PC-3 (cell line): ENCODE data around the gene LBHD1. TPM values are rescaled to one million over a fixed set of nuclear protein-coding genes. Genes with fewer than 3 reads are reported as not detected.

ENCODE experiments used
- ATAC-seq: fragments of 200-7000 bp; cut with Tn5 transposase; 2 replicates; pipeline ENCODE4 v1.9.1; 2020; ENCODE audit warnings: mild to moderate bottlenecking, moderate library complexity
- BruUV-seq: library from RNA; stranded (reverse); fragments of 400-500 nt; replicated peaks from 2 replicates; lab custom pipeline; 2021; lab: Mats Ljungman, UMichigan
- CTCF ChIA-PET: fragments of 300-600 bp; sonication (Branson Sonifier 250); formaldehyde crosslinking; loops from one replicate; lab custom pipeline; 2022; ENCODE audit warnings: antibody characterized with exemption; lab: Charles Lee
- POLR2A ChIA-PET: fragments of 300-600 bp; sonication (Branson Sonifier 250); formaldehyde crosslinking; loops from one replicate; lab custom pipeline; 2022; ENCODE audit warnings: antibody characterized with exemption; ENCODE audit not compliant: unreplicated experiment; lab: Charles Lee
- DNase-seq: peaks from one replicate; pipeline ENCODE4 v3.0.0-alpha.2; 2015
- H2AFZ ChIP-seq: fragments of 300-600 bp; sonication (generic); 2 replicates; pipeline ENCODE4 v1.6.0; 2016; ENCODE audit warnings: antibody characterized with exemption, low read length
- H3F3A ChIP-seq: fragments of 300-600 bp; sonication (generic); one replicate; pipeline ENCODE4 v1.6.0; 2017; ENCODE audit warnings: antibody characterized with exemption, low read length, control low read depth, mild to moderate bottlenecking; ENCODE audit not compliant: unreplicated experiment
- H3K27ac ChIP-seq: fragments of 300-600 bp; sonication (generic); 2 replicates; pipeline ENCODE4 v1.5.1; 2016; ENCODE audit warnings: mild to moderate bottlenecking, low read length
- H3K27me3 ChIP-seq: fragments of 300-600 bp; sonication (generic); 2 replicates; pipeline ENCODE4 v1.6.1; 2016; ENCODE audit warnings: low read length, mixed read lengths
- H3K36me3 ChIP-seq: fragments of 300-600 bp; sonication (generic); 2 replicates; pipeline ENCODE4 v1.6.1; 2016; ENCODE audit warnings: low read depth, mixed run types, low read length, mixed read lengths
- H3K4me1 ChIP-seq: fragments of 300-600 bp; sonication (generic); 2 replicates; pipeline ENCODE4 v1.5.1; 2016; ENCODE audit warnings: low read length; ENCODE audit not compliant: insufficient read depth
- H3K4me2 ChIP-seq: fragments of 300-600 bp; sonication (generic); 2 replicates; pipeline ENCODE4 v1.6.0; 2016; ENCODE audit warnings: low read length
- H3K4me3 ChIP-seq: fragments of 300-600 bp; sonication (generic); 2 replicates; pipeline ENCODE4 v1.5.1; 2016; ENCODE audit warnings: mild to moderate bottlenecking, low read length, mixed read lengths
- H3K79me2 ChIP-seq: fragments of 300-600 bp; sonication (generic); 2 replicates; pipeline ENCODE4 v1.6.1; 2017; ENCODE audit warnings: low read length, mixed read lengths
- H3K9ac ChIP-seq: fragments of 300-600 bp; sonication (generic); 2 replicates; pipeline ENCODE4 v1.6.0; 2016; ENCODE audit warnings: mild to moderate bottlenecking, low read length
- H3K9me2 ChIP-seq: fragments of 300-600 bp; sonication (generic); replicated peaks from 2 replicates; pipeline ENCODE4 v1.6.1; 2016; ENCODE audit warnings: mixed run types, low read length, mixed read lengths
- H3K9me3 ChIP-seq: fragments of 300-600 bp; sonication (generic); 2 replicates; pipeline ENCODE4 v1.6.1; 2016; ENCODE audit warnings: low read length, mixed read lengths
- H4K20me1 ChIP-seq: fragments of 300-600 bp; sonication (generic); 2 replicates; pipeline ENCODE4 v1.6.1; 2016; ENCODE audit warnings: low read length, mixed read lengths
- EZH2 ChIP-seq: fragments of 300-600 bp; sonication (generic); IDR thresholded peaks from one replicate; pipeline ENCODE4 v1.6.1; 2017; ENCODE audit warnings: antibody characterized with exemption, mild to moderate bottlenecking, low read length; ENCODE audit not compliant: unreplicated experiment
- EZH2phosphoT487 ChIP-seq: fragments of 300-600 bp; sonication (generic); IDR thresholded peaks from 2 replicates; pipeline ENCODE4 v1.6.1; 2018; ENCODE audit warnings: mild to moderate bottlenecking, antibody characterized with exemption, low read length, borderline replicate concordance
- intact Hi-C: fragments of 100-400 bp; cut with micrococcal nuclease; formaldehyde crosslinking; loops from 2 replicates; pipeline ENCODE4 v1.9.0; 2023
- total RNA-seq: library from RNA; depleted of rRNA; stranded (reverse); fragments of >200 nt; gene quantifications from 2 replicates; pipeline ENCODE4 v1.2.3, GENCODE V29; 2014
- TF ChIP-seq, protein P1 (sequence below): fragments of 300-600 bp; sonication (generic); conservative IDR thresholded peaks from 2 replicates; pipeline ENCODE4 v1.5.1; 2017; ENCODE audit warnings: antibody characterized with exemption, low read depth, mild to moderate bottlenecking, low read length

Gene LBHD1
- total RNA-seq, 1 experiment from 2014 or later, result 9.7 TPM

DNA sequence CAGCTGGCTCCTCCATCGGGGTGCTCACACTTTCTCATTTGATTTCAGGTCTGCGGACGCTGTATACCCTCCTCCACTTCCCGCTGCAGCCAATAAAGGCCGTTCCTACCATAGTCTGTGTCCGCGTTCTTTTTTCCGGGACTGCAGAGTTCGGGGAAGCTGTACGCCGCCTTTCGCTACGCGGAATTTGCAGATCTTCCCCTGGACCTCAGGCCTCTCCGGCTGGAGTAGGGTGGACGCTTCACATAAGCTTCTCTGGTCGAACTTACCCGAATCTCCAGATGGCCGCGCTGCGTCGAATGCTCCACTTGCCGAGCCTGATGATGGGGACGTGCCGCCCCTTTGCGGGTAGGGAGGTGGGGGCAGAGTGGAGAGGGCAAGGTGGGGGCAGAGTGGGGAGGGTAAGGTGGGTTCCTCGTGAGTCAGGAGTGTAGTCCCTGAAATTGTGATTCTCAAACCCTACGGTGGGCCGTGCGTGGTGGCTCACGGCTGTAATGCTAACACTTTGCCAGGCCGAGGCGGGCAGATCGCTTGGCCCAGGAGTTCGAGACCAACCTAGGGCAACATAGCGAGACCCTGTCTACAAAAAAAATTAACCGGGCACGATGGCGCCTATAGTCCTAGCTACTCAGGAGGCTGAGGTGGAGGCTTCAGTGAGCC is 6.3 kb downstream of the LBHD1 start:
- CTCF ChIA-PET, result interaction anchor here (1.1 to 1.7 kb wide), 3 partner anchors 15 to 54 kb away, joined by 3 to 6 read pairs (median 6); partner anchors contain the start of gene B3GAT3

DNA sequence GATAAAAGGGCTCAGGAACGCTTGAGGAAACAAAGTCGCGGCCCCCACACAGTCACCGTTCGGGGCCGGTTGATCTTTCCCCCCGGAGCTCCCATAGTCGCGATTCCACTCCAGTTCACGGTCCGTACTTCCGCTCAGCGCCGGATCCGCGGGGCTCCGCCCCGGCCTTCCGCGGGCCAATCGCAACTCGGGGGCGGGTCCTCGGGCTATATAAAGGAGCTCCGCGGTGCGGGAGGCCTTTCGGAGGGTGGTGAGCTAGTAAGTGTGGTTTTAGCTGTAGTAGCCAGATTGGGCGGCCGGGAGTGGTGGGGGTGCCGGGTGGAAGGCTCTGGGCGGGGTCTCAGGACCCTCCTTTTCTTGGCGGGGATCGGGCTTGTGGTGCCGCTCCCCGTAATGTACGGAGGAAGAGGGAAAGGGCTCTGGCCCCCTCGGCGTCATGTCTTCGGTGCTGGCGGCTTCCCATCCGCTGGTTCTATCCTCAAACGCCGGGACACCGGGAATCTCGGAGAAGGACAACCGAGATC is 6.9 kb downstream of the LBHD1 start, which contains the start of the genes C11orf98 and CSKMT:
C11orf98 (minus strand) TSS at position 136 of the 524 bp plus-strand sequence; CDS start at position 95, 41 bp downstream.
CSKMT (plus strand) TSS at position 238 of the 524 bp plus-strand sequence. CDS start 568 bp downstream, outside the sequence.
- DNase-seq, result peak; percentile 98
- Histone ChIP-seq H3K9ac (peak within 1 kb of the TSS; percentile 92), H3K27me3 (no peaks in the 10 kb centered on the region), H3K36me3 (peaks cover 16% of the 10 kb centered on the region), H3K4me3 (peak within 1 kb of the TSS; percentile 98), H3K4me2 (peak within 1 kb of the TSS; percentile 93), H2AFZ (peak within 1 kb of the TSS; percentile 97), H3K79me2 (peaks cover 59% of the 10 kb centered on the region), H3K9me3 (no peaks in the 10 kb centered on the region), H3K27ac (peak within 1 kb of the TSS; percentile 36), H4K20me1 (peaks cover 14% of the 10 kb centered on the region; the same call in 1 of the 2 replicates), H3K4me1 (peaks cover 26% of the 10 kb centered on the region), H3K9me2 (no peaks in the 10 kb centered on the region), H3F3A (peaks cover 13% of the 10 kb centered on the region)
- POLR2A ChIA-PET, result interaction anchor here (0.6 to 2.1 kb wide), 19 partner anchors 9 to 1581 kb away, joined by 3 to 22 read pairs (median 5); partner anchors contain the start of genes EEF1G, HNRNPUL2, INTS5 and MTA2
- peak; percentile 87 for ATAC-seq
- CTCF ChIA-PET, result interaction anchor here (0.5 to 1.7 kb wide), 4 partner anchors 10 to 53 kb away, joined by 3 to 8 read pairs (median 6); partner anchors contain the start of gene B3GAT3
- TSS peak; percentile 91 for BruUV-seq
- no peak for TF ChIP-seq EZH2
- TF ChIP-seq, protein P1, sequence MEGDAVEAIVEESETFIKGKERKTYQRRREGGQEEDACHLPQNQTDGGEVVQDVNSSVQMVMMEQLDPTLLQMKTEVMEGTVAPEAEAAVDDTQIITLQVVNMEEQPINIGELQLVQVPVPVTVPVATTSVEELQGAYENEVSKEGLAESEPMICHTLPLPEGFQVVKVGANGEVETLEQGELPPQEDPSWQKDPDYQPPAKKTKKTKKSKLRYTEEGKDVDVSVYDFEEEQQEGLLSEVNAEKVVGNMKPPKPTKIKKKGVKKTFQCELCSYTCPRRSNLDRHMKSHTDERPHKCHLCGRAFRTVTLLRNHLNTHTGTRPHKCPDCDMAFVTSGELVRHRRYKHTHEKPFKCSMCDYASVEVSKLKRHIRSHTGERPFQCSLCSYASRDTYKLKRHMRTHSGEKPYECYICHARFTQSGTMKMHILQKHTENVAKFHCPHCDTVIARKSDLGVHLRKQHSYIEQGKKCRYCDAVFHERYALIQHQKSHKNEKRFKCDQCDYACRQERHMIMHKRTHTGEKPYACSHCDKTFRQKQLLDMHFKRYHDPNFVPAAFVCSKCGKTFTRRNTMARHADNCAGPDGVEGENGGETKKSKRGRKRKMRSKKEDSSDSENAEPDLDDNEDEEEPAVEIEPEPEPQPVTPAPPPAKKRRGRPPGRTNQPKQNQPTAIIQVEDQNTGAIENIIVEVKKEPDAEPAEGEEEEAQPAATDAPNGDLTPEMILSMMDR, result no peak
- TF ChIP-seq EZH2phosphoT487, result no peak
- intact Hi-C loops, result no loop called here

More for the DNA sequence above, 6.3 kb downstream of the LBHD1 start:
- Histone ChIP-seq H3K4me2 (peak overlapping the region; percentile 93), H2AFZ (no peak overlapping the region), H3K9me2 (no peaks in the 10 kb centered on the region), H3K36me3 (peaks cover 16% of the 10 kb centered on the region), H3K9me3 (no peaks in the 10 kb centered on the region), H3K27ac (peak overlapping the region; percentile 30), H3K4me1 (peaks cover 32% of the 10 kb centered on the region), H4K20me1 (peaks cover 14% of the 10 kb centered on the region; the same call in 1 of the 2 replicates), H3K27me3 (no peaks in the 10 kb centered on the region), H3F3A (peaks cover 13% of the 10 kb centered on the region), H3K4me3 (peak overlapping the region; percentile 98), H3K9ac (peak overlapping the region; percentile 92), H3K79me2 (peaks cover 65% of the 10 kb centered on the region)
- no TSS peak for BruUV-seq
- no peak for TF ChIP-seq EZH2phosphoT487
- no peak for TF ChIP-seq EZH2
- TF ChIP-seq, protein P1, result no peak
- POLR2A ChIA-PET, result interaction anchor here (0.6 to 2.1 kb wide), 15 partner anchors 9 to 216 kb away, joined by 3 to 22 read pairs (median 6); partner anchors contain the start of genes EEF1G, INTS5, MTA2 and TUT1
- ATAC-seq (peak; percentile 16), DNase-seq (no peak)
- intact Hi-C loops, result no loop called here
